GM18499 (cell line): Measurements from ENCODE around the gene RAB25.
"Not testable (repeated sequence)": the region's sequence is repeated elsewhere in the genome, so short reads cannot be mapped to it uniquely, and the experiment has no call there.

ENCODE experiments used
- ATAC-seq: cut with Tn5 transposase; IDR thresholded peaks from one replicate; pipeline ENCODE4 v1.9.1; 2021; ENCODE audit warnings: moderate number of reproducible peaks; ENCODE audit not compliant: insufficient read depth, unreplicated experiment

RAB25 gene

GRCh38 chr1:156114919-156115513 lies 54.1 kb downstream of the RAB25 start:
- ATAC-seq: no peak

GRCh38 chr1:156115514-156116374 lies 54.8 kb downstream of the RAB25 start:
- no peak for ATAC-seq

GRCh38 chr1:156116731-156117130 lies 55.8 kb downstream of the RAB25 start:
- not testable (repeated sequence) for ATAC-seq

- no peak for ATAC-seq
These were observed 56.6 kb downstream of the RAB25 start for GRCh38 chr1:156117414-156118176.

GRCh38 chr1:156118177-156118868 lies 57.4 kb downstream of the RAB25 start:
- no peak for ATAC-seq

GRCh38 chr1:156119503-156120209 lies 58.7 kb downstream of the RAB25 start:
- no peak for ATAC-seq
